Mesenchymal stem cell (in vitro differentiated cells and primary cell): ENCODE measurements around the gene SNED1.

Experiments used
- DNase-seq: peaks from one replicate; pipeline ENCODE4 v3.0.0-alpha.2; 2013
- H2AFZ ChIP-seq: one replicate; pipeline ENCODE4 v1.6.1; 2013; ENCODE audit warnings: low read depth, mild to moderate bottlenecking, control low read depth, inconsistent platforms, low read length, moderate library complexity
- H2AK5ac ChIP-seq: 2 replicates; pipeline ENCODE4 v1.6.1; 2013; ENCODE audit warnings: low read length, moderate library complexity, mild to moderate bottlenecking, inconsistent platforms; ENCODE audit not compliant: severe bottlenecking
- H2BK120ac ChIP-seq: one replicate; pipeline ENCODE4 v1.6.1; 2013; ENCODE audit warnings: low read depth, mild to moderate bottlenecking, inconsistent platforms, low read length, moderate library complexity
- H2BK12ac ChIP-seq, 2 experiments: one replicate each; pipeline ENCODE4 v1.6.1; 2013; ENCODE audit warnings: inconsistent platforms in 2 of 2, low read length in 2 of 2, mild to moderate bottlenecking in 2 of 2, moderate library complexity in 2 of 2, control low read depth in 1 of 2
- H2BK15ac ChIP-seq: one replicate; pipeline ENCODE4 v1.6.1; 2013; ENCODE audit warnings: mild to moderate bottlenecking, low read depth, inconsistent platforms; ENCODE audit not compliant: poor library complexity, severe bottlenecking
- H2BK5ac ChIP-seq: 2 replicates; pipeline ENCODE4 v1.6.1; 2013; ENCODE audit warnings: low read depth, mild to moderate bottlenecking, low read length, control low read depth, inconsistent platforms; ENCODE audit not compliant: poor library complexity, severe bottlenecking
- H3K14ac ChIP-seq, 2 experiments: one replicate each; pipeline ENCODE4 v1.6.1; 2013; ENCODE audit warnings: inconsistent platforms in 2 of 2, low read length in 2 of 2, control low read depth in 1 of 2, mild to moderate bottlenecking in 1 of 2, moderate library complexity in 1 of 2
- H3K18ac ChIP-seq, 2 experiments: one replicate each; pipeline ENCODE4 v1.6.1; 2013; ENCODE audit warnings: inconsistent platforms in 2 of 2, low read length in 2 of 2, control low read depth in 1 of 2, low read depth in 1 of 2, mild to moderate bottlenecking in 1 of 2
- H3K23ac ChIP-seq, 2 experiments: one replicate each; pipeline ENCODE4 v1.6.1; 2013; ENCODE audit warnings: inconsistent platforms in 2 of 2, low read length in 2 of 2, mild to moderate bottlenecking in 2 of 2, moderate library complexity in 2 of 2, control low read depth in 1 of 2
- H3K27ac ChIP-seq: 2 replicates; pipeline ENCODE4 v1.5.1; 2013; ENCODE audit warnings: mild to moderate bottlenecking, moderate library complexity, low read length, control low read depth, inconsistent platforms; ENCODE audit not compliant: poor library complexity, severe bottlenecking
- H3K27me3 ChIP-seq, 2 experiments: 2 replicates each; pipeline versions ENCODE4 v1.6.1 to v1.7.0; 2013; ENCODE audit warnings: low read length in 2 of 2, mild to moderate bottlenecking in 2 of 2, moderate library complexity in 2 of 2, control low read depth in 1 of 2, inconsistent platforms in 1 of 2; ENCODE audit not compliant: control insufficient read depth in 1 of 2, insufficient read depth in 1 of 2
- H3K36me3 ChIP-seq, 2 experiments: 2 replicates each; pipeline versions ENCODE4 v1.6.1 to v1.7.0; 2013; ENCODE audit warnings: low read length in 2 of 2, control low read depth in 1 of 2, inconsistent platforms in 1 of 2, low read depth in 1 of 2, mild to moderate bottlenecking in 1 of 2; ENCODE audit not compliant: insufficient read depth in 2 of 2, control insufficient read depth in 1 of 2
- H3K4ac ChIP-seq, 2 experiments: one replicate each; pipeline ENCODE4 v1.6.1; 2013; ENCODE audit warnings: inconsistent platforms in 2 of 2, low read length in 2 of 2, mild to moderate bottlenecking in 2 of 2, moderate library complexity in 2 of 2, control low read depth in 1 of 2, low read depth in 1 of 2
- H3K4me1 ChIP-seq: 2 replicates; pipeline ENCODE4 v1.6.1; 2013; ENCODE audit warnings: low read depth, low read length, control low read depth; ENCODE audit not compliant: control insufficient read depth, insufficient read depth
- H3K4me2 ChIP-seq: 2 replicates; pipeline ENCODE4 v1.6.1; 2013; ENCODE audit warnings: low read length, mild to moderate bottlenecking, inconsistent platforms; ENCODE audit not compliant: poor library complexity, severe bottlenecking
- H3K4me3 ChIP-seq, 2 experiments: 2 replicates each; pipeline versions ENCODE4 v1.5.1 to v1.7.0; 2013; ENCODE audit warnings: low read length in 2 of 2, mild to moderate bottlenecking in 2 of 2, control low read depth in 1 of 2, low read depth in 1 of 2; ENCODE audit not compliant: insufficient read depth in 1 of 2
- H3K79me1 ChIP-seq: replicated peaks from 2 replicates; pipeline ENCODE4 v1.6.1; 2013; ENCODE audit warnings: mild to moderate bottlenecking, control low read depth, low read length, inconsistent platforms; ENCODE audit not compliant: poor library complexity, severe bottlenecking
- H3K9ac ChIP-seq: 2 replicates; pipeline ENCODE4 v1.7.0; 2013; ENCODE audit warnings: mild to moderate bottlenecking, low read length, moderate library complexity
- H3K9me3 ChIP-seq: 2 replicates; pipeline ENCODE4 v1.7.0; 2013; ENCODE audit warnings: mild to moderate bottlenecking, low read length; ENCODE audit not compliant: control insufficient read depth
- H4K8ac ChIP-seq: one replicate; pipeline ENCODE4 v1.6.1; 2013; ENCODE audit warnings: inconsistent platforms, mild to moderate bottlenecking, low read length, moderate library complexity
- H4K91ac ChIP-seq: one replicate; pipeline ENCODE4 v1.6.1; 2013; ENCODE audit warnings: mild to moderate bottlenecking, low read length, inconsistent platforms
- WGBS: methylation state at CpG from one replicate; pipeline ENCODE4 v1.1.7; 2013; ENCODE audit warnings: mixed read lengths; 5-methylcytosine and 5-hydroxymethylcytosine counted together

The SNED1 gene

GRCh38 chr2:241123816-241124536 lies 125.6 kb downstream of the SNED1 start:
- Histone ChIP-seq H3K9ac (no peak overlapping the region), H2AFZ (no peak overlapping the region), H2BK12ac (no peak overlapping the region), H3K36me3 (peaks cover 21 to 26% of the 10 kb centered on the region in 2 experiments), H3K4me3 (no peak overlapping the region), H3K4me2 (no peak overlapping the region), H4K8ac (no peak overlapping the region), H2BK15ac (no peak overlapping the region), H3K27me3 (no peaks in the 10 kb centered on the region), H3K79me1 (no peaks in the 10 kb centered on the region), H3K14ac (no peak overlapping the region), H3K4ac (no peak overlapping the region), H3K4me1 (no peaks in the 10 kb centered on the region), H3K27ac (no peak overlapping the region), H4K91ac (no peak overlapping the region), H2BK120ac (no peak overlapping the region), H2BK5ac (no peak overlapping the region), H2AK5ac (no peak overlapping the region), H3K9me3 (peaks cover 13% of the 10 kb centered on the region), H3K18ac (no peak overlapping the region), H3K23ac (no peak overlapping the region)
- DNase-seq: no peak
- 94% methylated on average over 14 of the region's 16 CpGs for WGBS

GRCh38 chr2:241125626-241126025 lies 127.2 kb downstream of the SNED1 start:
- Histone ChIP-seq H3K14ac (no peak overlapping the region), H3K9me3 (peaks cover 10% of the 10 kb centered on the region), H3K23ac (no peak overlapping the region), H2AFZ (no peak overlapping the region), H3K9ac (no peak overlapping the region), H3K27me3 (no peaks in the 10 kb centered on the region), H2BK15ac (no peak overlapping the region), H4K8ac (no peak overlapping the region), H3K4ac (no peak overlapping the region), H2BK12ac (no peak overlapping the region), H4K91ac (no peak overlapping the region), H3K36me3 (peaks cover 19 to 29% of the 10 kb centered on the region in 2 experiments), H3K4me2 (no peak overlapping the region), H2BK120ac (no peak overlapping the region), H3K4me3 (no peak overlapping the region), H3K18ac (no peak overlapping the region), H2AK5ac (no peak overlapping the region), H3K4me1 (no peaks in the 10 kb centered on the region), H3K79me1 (no peaks in the 10 kb centered on the region), H3K27ac (no peak overlapping the region), H2BK5ac (no peak overlapping the region)
- WGBS: 99% methylated on average over 13 of the region's 13 CpGs
- no peak for DNase-seq

GRCh38 chr2:241126201-241126611 lies 127.8 kb downstream of the SNED1 start:
- Histone ChIP-seq H2AFZ (no peak overlapping the region), H3K27ac (no peak overlapping the region), H3K4ac (no peak overlapping the region), H3K23ac (no peak overlapping the region), H3K9ac (no peak overlapping the region), H3K4me3 (no peak overlapping the region), H2BK5ac (no peak overlapping the region), H3K9me3 (peaks cover 5% of the 10 kb centered on the region), H4K91ac (no peak overlapping the region), H4K8ac (no peak overlapping the region), H3K4me2 (no peak overlapping the region), H2BK15ac (no peak overlapping the region), H2AK5ac (no peak overlapping the region), H2BK12ac (no peak overlapping the region), H3K36me3 (peaks cover 14 to 29% of the 10 kb centered on the region in 2 experiments), H2BK120ac (no peak overlapping the region), H3K18ac (no peak overlapping the region), H3K27me3 (no peaks in the 10 kb centered on the region), H3K14ac (no peak overlapping the region), H3K4me1 (no peaks in the 10 kb centered on the region), H3K79me1 (no peaks in the 10 kb centered on the region)
- DNase-seq: no peak
- WGBS: 95% methylated on average over 21 of the region's 21 CpGs

- no peak overlapping the region for H3K27ac ChIP-seq
- no peak overlapping the region for H3K9ac ChIP-seq
- no peak overlapping the region for H3K18ac ChIP-seq
- peaks cover 11 to 29% of the 10 kb centered on the region in 2 experiments for H3K36me3 ChIP-seq
- no peaks in the 10 kb centered on the region for H3K27me3 ChIP-seq
- no peaks in the 10 kb centered on the region for H3K79me1 ChIP-seq
- H3K4ac ChIP-seq: no peak overlapping the region
- no peak overlapping the region for H4K91ac ChIP-seq
- no peak for DNase-seq
- H4K8ac ChIP-seq: no peak overlapping the region
- no peak overlapping the region for H3K23ac ChIP-seq
- H3K4me2 ChIP-seq: no peak overlapping the region
- H2BK5ac ChIP-seq: no peak overlapping the region
- H2BK15ac ChIP-seq: no peak overlapping the region
- H2AK5ac ChIP-seq: no peak overlapping the region
- no peaks in the 10 kb centered on the region for H3K9me3 ChIP-seq
- H2BK120ac ChIP-seq: no peak overlapping the region
- H3K4me3 ChIP-seq: no peak overlapping the region
- H3K14ac ChIP-seq: no peak overlapping the region
- H2BK12ac ChIP-seq: no peak overlapping the region
- H3K4me1 ChIP-seq: no peaks in the 10 kb centered on the region
- H2AFZ ChIP-seq: no peak overlapping the region
- 95% methylated on average over 18 of the region's 18 CpGs for WGBS
These were observed 128.4 kb downstream of the SNED1 start for GRCh38 chr2:241126771-241127202.
